Smooth muscle cell (in vitro differentiated cells): Measurements from ENCODE around the gene TP53INP2. TPM values are rescaled to one million over a fixed set of nuclear protein-coding genes. Genes with fewer than 3 reads are reported as not detected.

Experiments
- DNase-seq: peaks from one replicate; lab custom pipeline; 2025; ENCODE audit not compliant: unreplicated experiment; lab: John Stamatoyannopoulos, UW
- H2AFZ ChIP-seq: fragments of 200-600 bp; sonication (generic); 2 replicates; pipeline ENCODE4 v1.6.0; 2016; ENCODE audit warnings: antibody characterized with exemption, low read depth, mild to moderate bottlenecking
- H3F3A ChIP-seq: fragments of 200-600 bp; sonication (generic); 2 replicates; pipeline ENCODE4 v1.6.0; 2017; ENCODE audit warnings: antibody characterized with exemption, low read depth
- H3K27ac ChIP-seq: fragments of 200-600 bp; sonication (generic); 2 replicates; pipeline ENCODE4 v1.5.1; 2016; ENCODE audit warnings: low read depth, mild to moderate bottlenecking
- H3K27me3 ChIP-seq: fragments of 200-600 bp; sonication (generic); 2 replicates; pipeline ENCODE4 v1.6.1; 2016; ENCODE audit warnings: low read depth, mild to moderate bottlenecking
- H3K36me3 ChIP-seq: fragments of 200-600 bp; sonication (generic); 2 replicates; pipeline ENCODE4 v1.5.1; 2016; ENCODE audit warnings: low read depth
- H3K4me1 ChIP-seq: fragments of 200-600 bp; sonication (generic); 2 replicates; pipeline ENCODE4 v1.5.1; 2016; ENCODE audit warnings: low read depth
- H3K4me2 ChIP-seq: fragments of 200-600 bp; sonication (generic); 2 replicates; pipeline ENCODE4 v1.6.0; 2016; ENCODE audit warnings: mild to moderate bottlenecking
- H3K4me3 ChIP-seq: fragments of 200-600 bp; sonication (generic); 2 replicates; pipeline ENCODE4 v1.5.1; 2016; ENCODE audit warnings: mild to moderate bottlenecking
- H3K79me2 ChIP-seq: fragments of 200-600 bp; sonication (generic); 2 replicates; pipeline ENCODE4 v1.6.0; 2016; ENCODE audit warnings: low read depth, mild to moderate bottlenecking
- H3K9ac ChIP-seq: fragments of 200-600 bp; sonication (generic); 2 replicates; pipeline ENCODE4 v1.6.0; 2016; ENCODE audit warnings: low read depth
- H3K9me3 ChIP-seq: fragments of 200-600 bp; sonication (generic); replicated peaks from 2 replicates; pipeline ENCODE4 v1.5.1; 2016; ENCODE audit warnings: low read depth
- H4K20me1 ChIP-seq: fragments of 200-600 bp; sonication (generic); 2 replicates; pipeline ENCODE4 v1.6.0; 2016; ENCODE audit warnings: low read depth
- CTCF ChIP-seq: fragments of 200-600 bp; sonication (generic); IDR thresholded peaks from 2 replicates; pipeline ENCODE4 v1.5.1; 2017; ENCODE audit warnings: borderline replicate concordance, mild to moderate bottlenecking, antibody characterized with exemption; ENCODE audit not compliant: insufficient read depth, poor library complexity, severe bottlenecking
- WGBS: methylation state at CpG from one replicate; pipeline ENCODE4 v1.1.7; 2016; ENCODE audit warnings: low lambda C conversion rate; 5-methylcytosine and 5-hydroxymethylcytosine counted together
- polyA plus RNA-seq: library from polyadenylated mRNA; unstranded; fragments of >200 nt; fragmentation: Nextera tagmentation; extraction: Ambion mirVana; gene quantifications from 2 replicates; pipeline ENCODE4 v1.2.1, GENCODE V29; 2016
- total RNA-seq: library from RNA; depleted of rRNA; stranded (reverse); fragments of >200 nt; gene quantifications from 2 replicates; pipeline ENCODE4 v1.2.3, GENCODE V29; 2014

The TP53INP2 gene
- total and polyA plus RNA-seq, 2 experiments from 2014 or later, result 13.1 to 15.9 TPM

- no peaks in the 10 kb centered on the region for H3K79me2 ChIP-seq
These were observed 14.7 kb upstream of the TP53INP2 start for GRCh38 chr20:34689486-34689885.

GRCh38 chr20:34691838-34692237, 12.3 kb upstream of the TP53INP2 start:
- no peaks in the 10 kb centered on the region for H3F3A ChIP-seq
- DNase-seq, result no peak
- H3K9ac ChIP-seq, result no peak overlapping the region
- no peaks in the 10 kb centered on the region for H3K9me3 ChIP-seq
- H3K27ac ChIP-seq, result no peak overlapping the region
- no peaks in the 10 kb centered on the region for H4K20me1 ChIP-seq
- H2AFZ ChIP-seq, result no peak overlapping the region
- no peak overlapping the region for H3K4me3 ChIP-seq
- WGBS, result 89% methylated on average over 3 of the region's 3 CpGs
- no peaks in the 10 kb centered on the region for H3K36me3 ChIP-seq
- H3K4me1 ChIP-seq, result no peaks in the 10 kb centered on the region
- TF ChIP-seq CTCF, result no peak
- H3K79me2 ChIP-seq, result no peaks in the 10 kb centered on the region
- no peak overlapping the region for H3K4me2 ChIP-seq
- H3K27me3 ChIP-seq, result no peaks in the 10 kb centered on the region

More at GRCh38 chr20:34689486-34689885, 14.7 kb upstream of the TP53INP2 start:
- TF ChIP-seq CTCF, result no peak
- Histone ChIP-seq H4K20me1 (no peaks in the 10 kb centered on the region), H3K4me3 (no peak overlapping the region), H3K4me2 (no peak overlapping the region), H3F3A (no peaks in the 10 kb centered on the region), H2AFZ (no peak overlapping the region), H3K9me3 (no peaks in the 10 kb centered on the region), H3K9ac (no peak overlapping the region), H3K27me3 (no peaks in the 10 kb centered on the region), H3K4me1 (no peaks in the 10 kb centered on the region), H3K36me3 (no peaks in the 10 kb centered on the region), H3K27ac (no peak overlapping the region)
- WGBS, result 76% methylated on average over 2 of the region's 2 CpGs
- DNase-seq, result no peak

GRCh38 chr20:34693414-34693813, 10.7 kb upstream of the TP53INP2 start:
- H3K79me2 ChIP-seq, result no peaks in the 10 kb centered on the region
- no peak overlapping the region for H3K4me3 ChIP-seq
- no peak overlapping the region for H3K9ac ChIP-seq
- H3K9me3 ChIP-seq, result no peaks in the 10 kb centered on the region
- 93% methylated on average over 4 of the region's 4 CpGs for WGBS
- H3K27me3 ChIP-seq, result no peaks in the 10 kb centered on the region
- no peak overlapping the region for H3K4me2 ChIP-seq
- no peaks in the 10 kb centered on the region for H3K36me3 ChIP-seq
- H3K4me1 ChIP-seq, result no peaks in the 10 kb centered on the region
- no peaks in the 10 kb centered on the region for H4K20me1 ChIP-seq
- no peak for TF ChIP-seq CTCF
- H3F3A ChIP-seq, result no peaks in the 10 kb centered on the region
- DNase-seq, result no peak
- H2AFZ ChIP-seq, result no peak overlapping the region
- no peak overlapping the region for H3K27ac ChIP-seq

- DNase-seq, result no peak
- no peaks in the 10 kb centered on the region for H3F3A ChIP-seq
- H2AFZ ChIP-seq, result no peak overlapping the region
- H3K79me2 ChIP-seq, result no peaks in the 10 kb centered on the region
- no peaks in the 10 kb centered on the region for H3K27me3 ChIP-seq
- peaks cover 6% of the 10 kb centered on the region for H3K4me1 ChIP-seq
- H3K27ac ChIP-seq, result no peak overlapping the region
- no peak overlapping the region for H3K4me2 ChIP-seq
- no peak overlapping the region for H3K9ac ChIP-seq
- H4K20me1 ChIP-seq, result peaks cover 16% of the 10 kb centered on the region
- H3K36me3 ChIP-seq, result no peaks in the 10 kb centered on the region
- TF ChIP-seq CTCF, result no peak
- WGBS, result 84% methylated on average over 6 of the region's 6 CpGs
- H3K9me3 ChIP-seq, result no peaks in the 10 kb centered on the region
- H3K4me3 ChIP-seq, result no peak overlapping the region
These were observed 2.6 kb upstream of the TP53INP2 start for GRCh38 chr20:34701405-34702085.
